ENCODE measurements around the gene PRPF19. TPM values are rescaled to one million over a fixed set of nuclear protein-coding genes. Genes with fewer than 3 reads are reported as not detected.

Gene PRPF19
- total and polyA plus RNA-seq, 9 of the 15 experiments (the other 6 are each of a cell fraction or from before 2014, with no cell fraction given), result 9.4 to 212 (median 73.2) TPM

GRCh38 chr11:60841797-60842667 lies 64.4 kb downstream of the PRPF19 start, which contains the start of gene CCDC86 (continued):
- TF ChIP-seq ZBTB49 (CRISPR knock-in tag; IDR thresholded peaks at IDR 0.05; ENCODE audit: borderline replicate concordance) (no peak), SAP30 (IDR thresholded peaks at IDR 0.05; ENCODE audit: borderline replicate concordance, insufficient read depth, low read depth, low read length, poor library complexity, severe bottlenecking) (peak; percentile 100), USF2 (CRISPR knock-in tag; IDR thresholded peaks at IDR 0.05) (peak; percentile 65), HBP1 (CRISPR knock-in tag; IDR thresholded peaks at IDR 0.05) (0 out of 2 replicates have a peak, but pooled peaks have one; percentile 71), SRF (CRISPR knock-in tag; IDR thresholded peaks at IDR 0.05) (no peak), GTF2A2 (tag; IDR thresholded peaks at IDR 0.05) (no peak), ZC3H11A (IDR thresholded peaks at IDR 0.05; ENCODE audit: low read depth, low read length) (no peak), ARHGAP35 (IDR thresholded peaks at IDR 0.05; ENCODE audit: partially characterized antibody) (no peak), ZFP30 (CRISPR knock-in tag; IDR thresholded peaks at IDR 0.05; ENCODE audit: borderline replicate concordance) (no peak), ZNF830 (CRISPR knock-in tag; IDR thresholded peaks at IDR 0.05) (no peak), NR2F6 (CRISPR knock-in tag; IDR thresholded peaks at IDR 0.05) (no peak), POLR2AphosphoS5 (IDR thresholded peaks at IDR 0.05; ENCODE audit: control insufficient read depth, insufficient read depth, low read depth, low read length) (no peak), YY1 (IDR thresholded peaks at IDR 0.05; ENCODE audit: borderline replicate concordance in 1 of 3, control insufficient read depth in 1 of 3, extremely low read depth in 1 of 3, insufficient read depth in 3 of 3, insufficient read length in 1 of 3, insufficient replicate concordance in 2 of 3, low read depth in 1 of 3, low read length in 2 of 3) (peak; percentile 90 to 100 (median 99)), E2F6 (IDR thresholded peaks at IDR 0.05; ENCODE audit: borderline replicate concordance in 1 of 2, extremely low read depth in 1 of 2, insufficient read depth in 1 of 2, insufficient read length in 1 of 2, low read depth in 1 of 2, low read length in 1 of 2, poor library complexity in 1 of 2, severe bottlenecking in 1 of 2) (peak; percentile 86 to 87), ZBTB9 (CRISPR knock-in tag; IDR thresholded peaks at IDR 0.05) (peak; percentile 26; the same call in 1 of the 2 replicates), L3MBTL2 (IDR thresholded peaks at IDR 0.05) (peak; percentile 91), NFATC3 (IDR thresholded peaks at IDR 0.05) (no peak)
